ENCODE data around the gene DNAJC19.

Gene DNAJC19

DNA sequence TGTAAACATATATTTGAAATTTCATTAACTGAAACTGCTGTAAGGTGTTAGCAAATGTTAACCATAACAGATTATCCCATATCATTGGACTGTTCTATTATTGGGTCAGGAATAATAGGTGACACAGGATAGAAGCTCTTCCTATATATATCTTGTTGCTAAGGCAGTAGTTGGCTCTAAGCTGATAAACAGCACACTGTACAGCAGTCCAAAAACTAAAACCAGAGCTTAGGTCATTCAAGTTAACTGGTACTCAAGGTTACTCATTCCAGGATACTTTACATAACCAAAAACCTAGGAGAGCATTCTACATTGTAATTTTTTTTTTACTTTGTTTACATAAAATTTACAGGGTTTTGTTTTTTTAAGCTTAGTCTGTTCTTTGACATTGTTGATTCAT, 8.9 kb downstream of the DNAJC19 start:
- TF ChIP-seq, protein P1, sequence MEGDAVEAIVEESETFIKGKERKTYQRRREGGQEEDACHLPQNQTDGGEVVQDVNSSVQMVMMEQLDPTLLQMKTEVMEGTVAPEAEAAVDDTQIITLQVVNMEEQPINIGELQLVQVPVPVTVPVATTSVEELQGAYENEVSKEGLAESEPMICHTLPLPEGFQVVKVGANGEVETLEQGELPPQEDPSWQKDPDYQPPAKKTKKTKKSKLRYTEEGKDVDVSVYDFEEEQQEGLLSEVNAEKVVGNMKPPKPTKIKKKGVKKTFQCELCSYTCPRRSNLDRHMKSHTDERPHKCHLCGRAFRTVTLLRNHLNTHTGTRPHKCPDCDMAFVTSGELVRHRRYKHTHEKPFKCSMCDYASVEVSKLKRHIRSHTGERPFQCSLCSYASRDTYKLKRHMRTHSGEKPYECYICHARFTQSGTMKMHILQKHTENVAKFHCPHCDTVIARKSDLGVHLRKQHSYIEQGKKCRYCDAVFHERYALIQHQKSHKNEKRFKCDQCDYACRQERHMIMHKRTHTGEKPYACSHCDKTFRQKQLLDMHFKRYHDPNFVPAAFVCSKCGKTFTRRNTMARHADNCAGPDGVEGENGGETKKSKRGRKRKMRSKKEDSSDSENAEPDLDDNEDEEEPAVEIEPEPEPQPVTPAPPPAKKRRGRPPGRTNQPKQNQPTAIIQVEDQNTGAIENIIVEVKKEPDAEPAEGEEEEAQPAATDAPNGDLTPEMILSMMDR (conservative IDR thresholded peaks at IDR 0.05; ENCODE audit: low read depth, low read length): no peak
- no peak for DNase-seq (ENCODE audit: low read depth)

DNA sequence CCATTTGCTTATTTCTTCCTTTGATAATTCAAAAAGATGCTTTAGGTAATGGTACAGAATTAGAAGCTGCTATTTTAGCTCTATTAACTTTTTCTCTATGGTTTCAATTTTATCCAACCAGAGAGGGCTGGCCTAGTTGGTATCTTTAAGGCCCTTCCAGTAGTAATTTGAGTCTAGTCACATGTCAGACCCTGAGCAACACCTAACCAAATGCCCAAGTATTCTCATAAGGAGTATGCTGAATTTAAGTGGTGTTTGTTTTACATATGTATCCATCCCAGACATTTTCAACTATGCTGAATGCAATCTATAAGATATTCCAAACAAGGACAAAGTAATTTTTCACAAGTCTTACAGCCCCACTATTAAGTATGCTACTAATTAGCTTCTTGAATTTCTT, 9.6 kb downstream of the DNAJC19 start:
- no peak overlapping the region for H3K4me3 ChIP-seq (ENCODE audit: low read length)
- TF ChIP-seq, protein P1 (conservative IDR thresholded peaks at IDR 0.05; ENCODE audit: low read depth, low read length): no peak
- no peak for DNase-seq (ENCODE audit: low read depth)

More for the DNA sequence above, 8.9 kb downstream of the DNAJC19 start:
- H3K4me3 ChIP-seq (ENCODE audit: low read length): no peak overlapping the region

DNA sequence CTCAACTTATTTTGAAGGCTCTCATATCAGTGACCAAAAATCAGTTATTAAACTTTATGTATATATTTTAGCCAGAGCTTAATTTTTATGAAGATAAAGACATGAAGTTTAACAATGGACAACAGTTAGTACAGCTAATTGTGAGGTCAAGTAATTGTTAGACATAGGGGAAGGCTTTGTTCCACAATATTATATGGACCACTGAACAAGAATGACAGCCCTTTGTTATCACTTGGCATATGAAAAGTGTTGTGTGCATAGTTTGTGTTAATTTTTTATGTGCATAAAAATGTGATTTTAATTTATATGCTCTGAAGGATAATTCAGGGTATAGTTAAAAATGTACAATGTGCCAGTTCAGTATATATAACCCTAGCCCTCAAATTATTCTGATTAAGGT, 12.0 kb downstream of the DNAJC19 start:
- no peak for DNase-seq (ENCODE audit: low read depth)
- no peak overlapping the region for H3K4me3 ChIP-seq (ENCODE audit: low read length)

DNA sequence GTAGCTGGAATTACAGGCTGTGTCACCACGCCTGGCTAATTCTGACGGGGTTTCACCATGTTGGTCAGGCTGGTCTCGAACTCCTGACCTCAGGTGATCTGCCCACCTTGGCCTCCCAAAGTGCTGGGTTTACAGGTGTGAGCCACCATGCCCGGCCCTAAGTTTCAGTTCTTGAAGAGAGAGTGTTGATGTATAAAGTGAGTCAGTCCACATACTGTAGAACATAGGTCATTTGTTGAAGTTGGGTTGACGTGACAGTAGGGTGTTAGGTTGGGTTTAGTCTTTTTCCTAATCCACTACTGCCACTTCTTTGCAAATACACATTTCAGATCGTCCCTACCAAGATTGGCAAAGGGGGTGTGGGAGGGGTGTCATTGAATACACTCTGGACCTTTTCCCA, 15.2 kb downstream of the DNAJC19 start:
- no peak for DNase-seq (ENCODE audit: low read depth)
- no peak overlapping the region for H3K4me3 ChIP-seq (ENCODE audit: low read length)
- TF ChIP-seq, protein P1 (conservative IDR thresholded peaks at IDR 0.05; ENCODE audit: low read depth, low read length): no peak

More for the DNA sequence above, 12.0 kb downstream of the DNAJC19 start:
- TF ChIP-seq, protein P1 (conservative IDR thresholded peaks at IDR 0.05; ENCODE audit: low read depth, low read length): no peak

DNA sequence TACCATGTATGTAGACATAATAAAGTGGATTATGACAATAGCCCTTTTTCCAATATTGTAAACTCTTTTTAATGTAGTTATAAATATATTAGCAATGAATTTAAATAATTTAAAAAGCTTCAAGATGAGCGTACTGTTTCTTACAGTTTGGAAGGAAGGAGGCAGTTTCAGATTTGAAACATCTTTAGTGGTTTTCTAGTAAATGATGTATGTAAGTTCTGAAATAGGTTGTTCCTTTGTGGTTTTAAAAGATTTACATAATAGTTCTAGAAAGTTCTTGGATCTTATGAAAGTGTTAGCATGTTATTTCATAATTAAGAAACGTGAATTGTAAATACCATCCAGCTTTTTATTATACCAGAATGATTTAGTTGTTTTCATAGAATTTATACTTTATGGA, 16.0 kb downstream of the DNAJC19 start:
- no peak for DNase-seq (ENCODE audit: low read depth)
- TF ChIP-seq, protein P1 (conservative IDR thresholded peaks at IDR 0.05; ENCODE audit: low read depth, low read length): no peak
- no peak overlapping the region for H3K4me3 ChIP-seq (ENCODE audit: low read length)

DNA sequence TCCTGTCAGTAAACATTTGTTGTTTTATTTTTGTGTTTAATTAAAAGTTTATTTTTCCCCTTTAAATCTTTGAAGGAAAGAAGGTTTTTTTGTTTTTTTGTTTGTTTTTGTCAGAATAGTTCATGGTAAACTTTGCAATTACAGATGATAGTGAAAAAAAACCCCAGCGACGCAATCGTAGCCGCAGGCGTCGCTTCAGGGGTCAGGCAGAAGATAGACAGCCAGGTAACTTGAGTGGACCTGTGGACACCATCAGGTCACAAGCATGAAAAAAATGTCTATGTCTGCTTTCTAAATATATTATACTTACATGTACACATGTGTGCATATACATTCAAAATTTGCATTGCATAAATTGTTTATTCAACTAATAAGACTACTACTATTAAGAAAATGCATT, 18.6 kb downstream of the DNAJC19 start:
- no peak overlapping the region for H3K4me3 ChIP-seq (ENCODE audit: low read length)
- no peak for DNase-seq (ENCODE audit: low read depth)
- TF ChIP-seq, protein P1 (conservative IDR thresholded peaks at IDR 0.05; ENCODE audit: low read depth, low read length): no peak

DNA sequence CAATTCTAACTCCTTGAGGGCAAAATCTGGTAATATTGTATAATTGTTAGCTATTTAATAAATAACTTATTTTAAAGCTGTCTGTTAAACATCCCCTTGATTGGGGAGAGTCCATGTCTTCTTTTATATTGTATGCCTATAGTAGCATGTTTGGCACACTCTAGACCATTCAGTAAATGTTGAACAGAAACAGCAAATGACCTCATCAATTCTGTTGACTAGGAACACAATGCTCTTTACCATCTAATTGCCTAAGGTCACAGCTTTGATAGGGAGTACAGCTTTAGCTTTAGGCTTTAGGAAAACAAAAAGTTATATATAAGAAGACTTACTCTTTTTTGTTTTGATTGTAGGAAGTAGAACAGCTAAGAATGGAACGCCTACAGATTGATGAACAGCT, 27.0 kb downstream of the DNAJC19 start:
- no peak for DNase-seq (ENCODE audit: low read depth)
- TF ChIP-seq, protein P1 (conservative IDR thresholded peaks at IDR 0.05; ENCODE audit: low read depth, low read length): no peak

More for the DNA sequence above, 27.0 kb downstream of the DNAJC19 start:
- no peak overlapping the region for H3K4me3 ChIP-seq (ENCODE audit: low read length)
